Measurements from ENCODE around the gene SLC6A17. TPM values are rescaled to one million over a fixed set of nuclear protein-coding genes. Genes with fewer than 3 reads are reported as not detected.

The SLC6A17 gene
- total RNA-seq, 1 donor from 2014 or later, result 0.11 TPM

- no peaks in the 10 kb centered on the region for H3K9me3 ChIP-seq
- no peak within 1 kb of the TSS for H3K27ac ChIP-seq
- no peak for DNase-seq (ENCODE audit: low spot score in 2 of 2)
- intact Hi-C loops (cut with DNase I), result no loop called here
- H3K36me3 ChIP-seq, result no peaks in the 10 kb centered on the region
- no peak within 1 kb of the TSS for H3K4me3 ChIP-seq
- H3K4me1 ChIP-seq, result no peaks in the 10 kb centered on the region
- H3K27me3 ChIP-seq, result no peaks in the 10 kb centered on the region
- TF ChIP-seq, protein P1, sequence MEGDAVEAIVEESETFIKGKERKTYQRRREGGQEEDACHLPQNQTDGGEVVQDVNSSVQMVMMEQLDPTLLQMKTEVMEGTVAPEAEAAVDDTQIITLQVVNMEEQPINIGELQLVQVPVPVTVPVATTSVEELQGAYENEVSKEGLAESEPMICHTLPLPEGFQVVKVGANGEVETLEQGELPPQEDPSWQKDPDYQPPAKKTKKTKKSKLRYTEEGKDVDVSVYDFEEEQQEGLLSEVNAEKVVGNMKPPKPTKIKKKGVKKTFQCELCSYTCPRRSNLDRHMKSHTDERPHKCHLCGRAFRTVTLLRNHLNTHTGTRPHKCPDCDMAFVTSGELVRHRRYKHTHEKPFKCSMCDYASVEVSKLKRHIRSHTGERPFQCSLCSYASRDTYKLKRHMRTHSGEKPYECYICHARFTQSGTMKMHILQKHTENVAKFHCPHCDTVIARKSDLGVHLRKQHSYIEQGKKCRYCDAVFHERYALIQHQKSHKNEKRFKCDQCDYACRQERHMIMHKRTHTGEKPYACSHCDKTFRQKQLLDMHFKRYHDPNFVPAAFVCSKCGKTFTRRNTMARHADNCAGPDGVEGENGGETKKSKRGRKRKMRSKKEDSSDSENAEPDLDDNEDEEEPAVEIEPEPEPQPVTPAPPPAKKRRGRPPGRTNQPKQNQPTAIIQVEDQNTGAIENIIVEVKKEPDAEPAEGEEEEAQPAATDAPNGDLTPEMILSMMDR (IDR thresholded peaks at IDR 0.05), result no peak
These were observed 38.2 kb upstream of the SLC6A17 start, which contains the start of gene UBL4B for GRCh38 chr1:110112143-110112542. TSS of gene UBL4B (plus strand) at chr1:110112443. CDS start at chr1:110112535, 92 bp downstream.

- H3K4me1 ChIP-seq, result no peaks in the 10 kb centered on the region
- H3K4me3 ChIP-seq, result no peak overlapping the region
- intact Hi-C loops (cut with DNase I), result no loop called here
- no peaks in the 10 kb centered on the region for H3K27me3 ChIP-seq
- no peaks in the 10 kb centered on the region for H3K9me3 ChIP-seq
- H3K36me3 ChIP-seq, result no peaks in the 10 kb centered on the region
- H3K27ac ChIP-seq, result no peak overlapping the region
- TF ChIP-seq, protein P1 (IDR thresholded peaks at IDR 0.05), result no peak
- DNase-seq (ENCODE audit: low spot score in 2 of 2), result no peak
These were observed 37.6 kb upstream of the SLC6A17 start for GRCh38 chr1:110112656-110113055.

- intact Hi-C loops (cut with DNase I), result no loop called here
- TF ChIP-seq, protein P1 (IDR thresholded peaks at IDR 0.05), result no peak
- H3K4me3 ChIP-seq, result no peak overlapping the region
- DNase-seq (ENCODE audit: low spot score in 2 of 2), result no peak
- H3K27me3 ChIP-seq, result no peaks in the 10 kb centered on the region
- H3K27ac ChIP-seq, result no peak overlapping the region
- no peaks in the 10 kb centered on the region for H3K9me3 ChIP-seq
- H3K36me3 ChIP-seq, result no peaks in the 10 kb centered on the region
- H3K4me1 ChIP-seq, result no peaks in the 10 kb centered on the region
These were observed 36.7 kb upstream of the SLC6A17 start for GRCh38 chr1:110113551-110113950.

DNA sequence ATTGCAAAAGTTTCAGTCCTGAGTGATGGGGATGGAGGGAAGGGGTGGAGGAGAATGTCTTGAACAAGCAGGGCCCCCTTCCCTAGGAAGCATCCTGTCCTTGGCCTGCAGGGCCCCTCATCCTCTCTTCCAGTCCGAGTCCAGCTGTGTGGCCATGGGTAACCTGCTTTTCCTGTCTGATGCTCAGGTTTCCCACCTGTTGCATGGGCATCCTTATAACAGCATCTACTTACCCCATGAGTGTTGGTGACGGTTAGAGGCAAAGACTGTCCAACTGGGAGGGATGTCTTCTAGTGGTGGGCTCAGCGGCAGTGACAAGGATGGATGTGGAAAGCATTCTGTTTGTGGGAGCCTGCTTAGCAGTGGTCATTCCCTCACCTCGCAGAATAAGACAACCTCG, 36.1 kb upstream of the SLC6A17 start:
- Histone ChIP-seq H3K9me3 (no peaks in the 10 kb centered on the region), H3K36me3 (no peaks in the 10 kb centered on the region), H3K27me3 (no peaks in the 10 kb centered on the region), H3K27ac (no peak overlapping the region), H3K4me1 (no peaks in the 10 kb centered on the region), H3K4me3 (no peak overlapping the region)
- intact Hi-C loops (cut with DNase I), result no loop called here
- TF ChIP-seq, protein P1 (IDR thresholded peaks at IDR 0.05), result no peak
- DNase-seq (ENCODE audit: low spot score in 2 of 2), result no peak

DNA sequence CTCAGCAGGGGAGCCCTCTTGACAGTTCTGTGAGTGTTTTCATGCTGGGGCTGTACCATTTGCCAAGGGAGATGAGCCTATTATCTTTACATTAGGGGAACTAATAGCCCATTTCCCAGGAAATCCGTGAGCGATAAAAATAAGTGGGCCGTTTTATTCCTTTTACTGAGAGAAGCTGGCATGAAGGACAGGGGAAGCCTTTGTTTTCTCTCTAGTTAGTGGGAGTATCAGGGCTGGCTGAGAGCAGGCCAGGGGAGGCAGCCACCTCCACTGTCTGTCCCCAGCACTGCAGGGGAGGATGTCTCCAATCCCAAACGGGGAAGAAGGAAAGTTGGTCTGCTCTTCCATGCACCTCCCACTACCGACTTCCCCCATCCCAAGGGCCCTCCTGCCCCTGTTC, 35.5 kb upstream of the SLC6A17 start:
- Histone ChIP-seq H3K4me3 (no peak overlapping the region), H3K36me3 (no peaks in the 10 kb centered on the region), H3K27me3 (no peaks in the 10 kb centered on the region), H3K27ac (no peak overlapping the region), H3K9me3 (no peaks in the 10 kb centered on the region), H3K4me1 (no peaks in the 10 kb centered on the region)
- intact Hi-C loops (cut with DNase I), result no loop called here
- no peak for DNase-seq (ENCODE audit: low spot score in 2 of 2)
- TF ChIP-seq, protein P1 (IDR thresholded peaks at IDR 0.05), result no peak

Measured in ascending aorta (tissue), 2 donors.